ENCODE results near the gene SAGE1. TPM values are rescaled to one million over a fixed set of nuclear protein-coding genes. Genes with fewer than 3 reads are reported as not detected.

Gene SAGE1
- total and polyA plus RNA-seq, 9 of the 15 experiments (the other 6 are each of a cell fraction or from before 2014, with no cell fraction given), result 14.6 to 79.2 (median 29.3) TPM

GRCh38 chrX:135893294-135893817, at the start of gene SAGE1, which contains the start of gene CT45A10 (continued):
- TF ChIP-seq RERE (CRISPR knock-in tag; IDR thresholded peaks at IDR 0.05; ENCODE audit: borderline replicate concordance), result no peak
- no peak for TF ChIP-seq CBX5 (IDR thresholded peaks at IDR 0.05; ENCODE audit: borderline replicate concordance, low read depth)
- no peak for TF ChIP-seq ZNF586 (CRISPR knock-in tag; conservative IDR thresholded peaks at IDR 0.05)
- no peak for TF ChIP-seq SRSF7 (optimal IDR thresholded peaks at IDR 0.05; ENCODE audit: low read depth, low read length)
- peak; percentile 50; the same call in 1 of the 2 replicates for TF ChIP-seq ZEB2 (IDR thresholded peaks at IDR 0.05)
- peak; percentile 95 for TF ChIP-seq MYC (IDR thresholded peaks at IDR 0.05; ENCODE audit: low read depth, low read length)
- TF ChIP-seq MYC (CRISPR knock-in tag; IDR thresholded peaks at IDR 0.05; ENCODE audit: borderline replicate concordance, low read depth), result no peak
- no peak for TF ChIP-seq HLTF (IDR thresholded peaks at IDR 0.05)
- TF ChIP-seq SP2 (IDR thresholded peaks at IDR 0.05; ENCODE audit: extremely low read depth, low read depth, low read length, poor library complexity, severe bottlenecking), result no peak
- no peak for TF ChIP-seq THRAP3 (IDR thresholded peaks at IDR 0.05; ENCODE audit: borderline replicate concordance)
- 0 out of 2 replicates have a peak, but pooled peaks have one; percentile 56 for TF ChIP-seq ETS1 (conservative IDR thresholded peaks at IDR 0.05; ENCODE audit: control insufficient read depth, low read depth, low read length)
- TF ChIP-seq SMAD3 (CRISPR knock-in tag; conservative IDR thresholded peaks at IDR 0.05), result no peak
- TF ChIP-seq TCF15 (CRISPR knock-in tag; IDR thresholded peaks at IDR 0.05), result no peak
- no peak for TF ChIP-seq SIX5 (IDR thresholded peaks at IDR 0.05; ENCODE audit: borderline replicate concordance in 1 of 2, insufficient read depth in 1 of 2, low read depth in 1 of 2, low read length in 2 of 2)
- TF ChIP-seq NFIC (IDR thresholded peaks at IDR 0.05), result no peak
- TF ChIP-seq ZNF444 (CRISPR knock-in tag; IDR thresholded peaks at IDR 0.05), result no peak
- TF ChIP-seq ZNF740 (CRISPR knock-in tag; IDR thresholded peaks at IDR 0.05), result 0 out of 2 replicates have a peak, but pooled peaks have one; percentile 35
- TF ChIP-seq ZNF740 (tag; IDR thresholded peaks at IDR 0.05), result no peak
- TF ChIP-seq TEAD1 (CRISPR knock-in tag; IDR thresholded peaks at IDR 0.05), result no peak
- TF ChIP-seq TFAP4 (CRISPR knock-in tag; IDR thresholded peaks at IDR 0.05; ENCODE audit: borderline replicate concordance), result peak; percentile 85
